AG04449 (cell line): ENCODE results near the gene IL19.

Experiments
- CTCF ChIA-PET: fragments of 350-600 bp; formaldehyde crosslinking; extraction: SDS; loops from one replicate; lab custom pipeline; 2021; ENCODE audit warnings: antibody characterized with exemption; lab: Yijun Ruan, JAX
- POLR2A ChIA-PET: fragments of 400-600, 350-600 bp; formaldehyde crosslinking; extraction: SDS; loops from one replicate; lab custom pipeline; 2020; ENCODE audit warnings: antibody characterized with exemption, inconsistent platforms; lab: Yijun Ruan, JAX
- DNase-seq: peaks from one replicate; pipeline ENCODE4 v3.0.0-alpha.2; 2010; ENCODE audit warnings: low read depth, low spot score
- H3K4me3 ChIP-seq: 2 replicates; pipeline ENCODE4 v1.5.1; 2011; ENCODE audit warnings: low read depth, mild to moderate bottlenecking, control low read depth, low read length
- CTCF ChIP-seq: IDR thresholded peaks from one replicate; pipeline ENCODE4 v1.5.1; 2011; ENCODE audit warnings: mild to moderate bottlenecking, moderate library complexity, low read length, control low read depth, inconsistent platforms; ENCODE audit not compliant: insufficient read depth; ENCODE audit errors: missing control alignments

IL19 gene

GRCh38 chr1:206834711-206835110 is 64.1 kb downstream of the IL19 start:
- ChIA-PET CTCF (interaction anchor here (1.3 to 2.2 kb wide), 3 partner anchors 9 to 78 kb away, joined by 3 to 9 read pairs (median 8); no protein-coding TSS in a partner anchor), POLR2A (interaction anchor here (1.3 kb wide), 1 partner anchor 11 kb away, joined by 4 read pairs; no protein-coding TSS in a partner anchor)
- no peak for TF ChIP-seq CTCF
- no peak for DNase-seq
- no peak overlapping the region for H3K4me3 ChIP-seq

DNA sequence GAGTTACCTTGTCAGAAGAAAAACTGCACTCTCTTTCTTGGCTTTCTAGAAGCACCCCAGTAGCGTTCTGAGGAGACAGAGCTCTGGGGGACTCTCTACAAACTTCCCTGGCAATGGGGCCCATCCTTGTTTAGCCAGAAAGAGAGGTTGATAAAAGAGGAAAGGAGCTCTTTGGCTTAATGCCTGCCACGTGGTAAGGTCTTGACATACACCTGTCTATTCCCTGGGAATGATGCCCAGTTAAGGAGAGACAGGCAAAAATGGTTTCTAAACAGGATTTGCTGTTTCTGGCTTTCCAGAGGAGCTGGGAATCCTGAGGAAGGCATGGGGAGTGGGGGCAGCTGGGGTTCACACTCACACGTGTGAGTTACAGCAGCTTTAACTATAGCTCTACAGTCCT is 64.6 kb downstream of the IL19 start:
- ChIA-PET POLR2A (interaction anchor here (1.3 kb wide), 1 partner anchor 11 kb away, joined by 4 read pairs; no protein-coding TSS in a partner anchor), CTCF (interaction anchor here (1.0 to 2.2 kb wide), 4 partner anchors 9 to 77 kb away, joined by 3 to 9 read pairs (median 6); no protein-coding TSS in a partner anchor)
- H3K4me3 ChIP-seq = no peak overlapping the region
- no peak for DNase-seq
- no peak for TF ChIP-seq CTCF

DNA sequence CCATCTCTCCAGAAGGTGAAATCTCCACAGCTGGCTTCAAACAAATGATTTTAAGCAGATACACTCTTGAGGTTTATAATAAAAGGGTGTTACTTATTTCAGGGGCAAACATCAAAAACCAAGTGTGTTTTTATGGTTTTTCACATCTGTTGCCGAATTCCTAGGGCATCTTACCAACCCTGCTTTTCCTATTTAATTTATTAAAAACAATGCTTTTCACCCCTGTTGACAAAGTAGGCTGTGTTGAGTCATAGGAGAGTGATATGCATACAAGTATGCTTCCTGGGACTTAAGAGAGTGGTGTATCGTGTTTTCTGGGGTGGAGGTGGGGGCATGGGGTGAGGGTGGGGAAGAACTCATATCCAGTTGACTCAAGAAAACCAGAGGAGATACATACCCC is 65.5 kb downstream of the IL19 start:
- POLR2A ChIA-PET = no interaction called here
- DNase-seq = no peak
- H3K4me3 ChIP-seq = no peak overlapping the region
- CTCF ChIA-PET = interaction anchor here (1.0 to 2.2 kb wide), 5 partner anchors 10 to 76 kb away, joined by 3 to 9 read pairs (median 4); no protein-coding TSS in a partner anchor
- TF ChIP-seq CTCF = no peak

DNA sequence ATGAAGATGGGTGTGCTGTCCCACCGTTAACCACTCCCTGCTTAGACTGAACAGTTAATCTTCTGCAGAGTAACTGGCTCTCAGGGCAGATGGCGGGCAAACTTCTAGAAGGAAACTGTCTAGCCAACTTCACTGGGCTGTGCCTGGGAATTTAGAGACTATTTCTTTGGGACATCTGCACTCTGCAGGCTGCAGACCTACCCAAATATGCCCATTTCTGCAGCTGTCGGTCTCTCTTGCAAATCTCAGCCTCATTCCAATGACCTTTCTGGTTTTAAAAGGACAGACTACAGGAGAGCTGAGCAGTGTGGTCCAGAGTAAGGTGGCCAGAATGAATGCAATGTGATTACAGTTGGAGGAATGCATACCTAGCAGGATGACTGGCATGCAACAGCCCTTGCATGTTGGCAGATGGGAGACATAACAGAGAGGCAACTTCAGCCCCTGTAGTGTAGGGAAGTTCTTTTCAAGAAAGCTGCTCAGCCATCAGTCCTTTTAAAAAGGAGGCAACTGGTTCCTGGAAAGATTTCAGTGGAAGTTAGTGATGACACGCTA is 68.5 kb downstream of the IL19 start:
- POLR2A ChIA-PET = no interaction called here
- no peak overlapping the region for H3K4me3 ChIP-seq
- no peak for DNase-seq
- CTCF ChIA-PET = interaction anchor here (0.6 to 2.5 kb wide), 5 partner anchors 10 to 359 kb away, joined by 3 to 11 read pairs (median 3); partner anchors contain the start of gene IL20
- no peak for TF ChIP-seq CTCF

GRCh38 chr1:206839857-206840256 is 69.3 kb downstream of the IL19 start:
- DNase-seq = peak; percentile 75
- POLR2A ChIA-PET = no interaction called here
- H3K4me3 ChIP-seq = no peak overlapping the region
- CTCF ChIA-PET = interaction anchor here (1.0 to 2.5 kb wide), 2 partner anchors 25 to 26 kb away, joined by 3 to 11 read pairs; partner anchors contain the start of gene IL20
- no peak for TF ChIP-seq CTCF

DNA sequence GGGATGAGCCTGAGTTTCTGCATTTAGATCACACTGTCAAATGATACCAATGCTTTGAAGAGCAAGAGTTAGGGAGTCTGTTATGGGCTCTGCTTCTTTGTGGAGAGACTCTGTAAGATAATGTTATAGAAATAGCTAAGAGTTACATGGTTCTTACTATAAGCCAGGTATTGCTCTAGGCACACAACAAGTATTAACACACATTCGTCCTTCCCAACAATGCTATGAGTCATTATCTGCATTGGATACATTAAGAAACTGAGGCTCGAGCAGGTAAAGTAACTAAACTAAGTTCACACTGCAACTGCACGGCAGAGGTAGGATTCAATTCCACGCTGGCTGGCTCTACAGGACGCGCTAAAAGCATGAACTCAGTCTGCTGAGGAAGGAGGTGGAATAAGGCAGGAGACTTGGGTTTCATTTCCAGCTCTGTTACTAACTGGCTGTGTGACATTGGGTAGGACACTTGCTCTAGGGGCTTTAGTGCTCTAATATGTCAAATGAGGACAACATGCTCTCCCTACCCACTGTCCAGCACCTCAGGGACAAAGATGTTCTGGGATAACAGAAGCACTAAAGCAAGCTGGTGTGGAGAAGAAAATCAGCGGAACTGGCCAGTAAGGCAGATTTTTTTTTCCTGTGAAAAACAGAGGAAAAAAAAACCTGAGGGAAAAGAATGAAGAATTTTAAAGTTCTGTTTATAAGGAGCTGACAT is 71.2 kb downstream of the IL19 start:
- ChIA-PET CTCF (interaction anchor here (0.7 to 2.3 kb wide), 7 partner anchors 10 to 107 kb away, joined by 3 to 8 read pairs (median 3); partner anchors contain the start of gene IL20), POLR2A (no interaction called here)
- no peak for DNase-seq
- no peak overlapping the region for H3K4me3 ChIP-seq
- TF ChIP-seq CTCF = no peak
